GM18867 (cell line): Measurements from ENCODE around the gene ESRP2.

ENCODE experiments used
- ATAC-seq: cut with Tn5 transposase; IDR thresholded peaks from one replicate; pipeline ENCODE4 v1.9.1; 2021; ENCODE audit warnings: mild to moderate bottlenecking, moderate library complexity; ENCODE audit not compliant: unreplicated experiment

The ESRP2 gene

DNA sequence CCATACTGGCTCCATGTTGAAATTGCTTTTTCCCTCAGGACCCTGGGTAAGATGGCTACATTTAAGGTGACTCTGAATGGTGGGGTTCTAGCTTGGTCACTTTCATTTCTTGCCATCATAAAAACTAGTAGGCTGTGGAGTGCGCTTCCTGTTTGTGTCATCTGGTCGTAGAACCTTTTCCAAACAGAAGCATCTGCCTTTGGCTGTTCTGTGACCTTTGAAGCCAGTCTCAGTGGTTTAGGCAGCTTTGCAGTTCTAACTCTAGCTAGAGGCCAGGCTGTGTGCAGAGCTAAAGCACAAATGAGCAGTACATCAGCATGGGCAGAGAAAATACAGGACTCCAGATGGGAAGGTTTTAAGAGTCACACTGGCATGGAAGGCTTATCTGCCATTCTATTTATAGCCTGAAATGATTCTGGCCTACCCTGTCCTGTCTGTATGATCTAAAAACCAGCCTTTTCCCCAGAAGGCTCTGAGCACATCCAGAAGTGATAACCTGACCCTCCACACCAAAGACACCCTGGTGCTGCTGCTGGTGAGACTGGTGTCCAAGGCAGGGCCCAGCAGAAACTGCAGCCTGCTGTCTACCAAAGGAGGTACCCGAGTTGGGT, 8.6 kb downstream of the ESRP2 start:
- no peak for ATAC-seq

DNA sequence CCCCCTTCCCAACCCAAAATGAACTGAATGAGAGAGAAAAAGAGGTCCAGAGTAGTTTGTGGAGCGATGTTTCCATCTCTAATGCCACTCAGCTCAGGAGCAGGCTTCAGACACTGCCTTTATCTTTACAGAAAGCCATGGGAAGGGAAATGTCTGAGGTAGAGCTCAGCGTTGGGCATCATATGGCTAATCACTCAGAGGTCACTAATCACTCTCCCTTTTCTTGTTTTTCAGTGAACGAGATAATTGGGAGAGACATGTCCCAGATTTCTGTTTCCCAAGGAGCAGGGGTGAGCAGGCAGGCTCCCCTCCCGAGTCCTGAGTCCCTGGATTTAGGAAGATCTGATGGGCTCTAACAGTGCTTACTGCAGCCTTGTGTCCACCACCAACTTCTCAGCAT, 9.8 kb downstream of the ESRP2 start:
- ATAC-seq, result no peak

DNA sequence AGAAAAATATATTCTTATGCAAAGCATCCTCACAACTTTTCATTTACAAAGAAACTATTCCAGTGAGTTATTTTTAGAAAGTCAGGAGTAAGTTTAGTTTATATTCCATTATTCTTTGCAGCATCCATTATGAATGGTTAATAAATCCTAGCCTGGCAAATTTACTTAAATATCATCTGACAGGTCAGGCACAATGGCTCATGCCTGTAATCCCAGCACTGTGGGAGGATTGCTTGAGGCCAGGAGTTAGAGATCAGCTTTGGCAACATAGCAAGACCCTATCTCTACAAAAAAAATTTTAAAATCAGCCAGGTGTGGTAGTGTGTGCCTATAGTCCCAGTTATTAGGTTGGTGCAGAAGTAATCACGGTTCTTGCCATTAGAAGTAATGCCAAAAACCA, 12.9 kb downstream of the ESRP2 start:
- no peak for ATAC-seq

DNA sequence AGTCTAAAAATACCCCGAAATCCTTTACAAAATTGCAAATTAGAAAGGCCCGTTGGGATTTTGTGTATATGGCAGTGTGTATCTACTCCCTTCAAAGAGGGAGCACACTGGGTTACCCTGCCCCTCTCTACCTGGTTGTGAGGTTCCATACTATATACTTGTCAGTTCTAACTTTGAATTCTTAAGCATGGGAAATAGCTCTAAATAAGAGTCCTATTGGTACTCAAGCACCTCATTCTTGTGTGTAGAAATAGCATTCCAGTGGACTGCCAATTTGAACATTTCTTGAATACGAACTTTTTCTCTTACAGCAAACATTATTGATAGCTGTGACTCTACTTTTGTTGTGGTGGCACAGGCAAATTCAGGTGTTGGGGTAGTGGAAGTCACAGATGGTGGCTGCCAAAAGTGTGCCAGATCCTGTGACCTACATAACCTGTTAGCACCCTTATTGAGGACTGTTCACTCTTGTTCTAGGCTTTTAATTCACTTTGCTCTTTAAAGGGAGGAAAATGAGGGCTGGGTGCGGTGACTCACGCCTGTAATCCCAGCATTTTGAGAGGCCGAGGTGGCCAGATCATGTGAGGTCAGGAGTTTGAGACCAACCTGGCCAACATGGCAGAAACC, 16.1 kb downstream of the ESRP2 start:
- no peak for ATAC-seq

DNA sequence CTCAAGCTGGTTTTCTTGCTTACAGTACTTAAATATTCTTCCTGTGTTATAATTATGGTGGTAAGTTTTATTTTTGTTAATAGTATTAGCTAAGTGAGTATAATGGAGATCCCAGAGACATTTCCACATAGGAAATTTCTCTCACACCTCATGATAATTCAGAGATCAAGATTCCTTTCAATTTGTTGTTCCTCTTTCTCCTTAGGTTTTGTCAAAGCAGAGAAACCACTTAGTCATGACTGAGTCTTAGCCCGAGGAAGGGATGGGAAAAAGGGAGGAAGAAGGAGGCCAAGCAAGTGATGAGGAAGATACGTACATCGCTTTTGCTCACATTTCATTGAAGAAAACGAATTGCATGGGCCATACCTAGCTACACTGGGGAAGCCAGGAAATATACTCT, 18.4 kb downstream of the ESRP2 start:
- ATAC-seq, result no peak

DNA sequence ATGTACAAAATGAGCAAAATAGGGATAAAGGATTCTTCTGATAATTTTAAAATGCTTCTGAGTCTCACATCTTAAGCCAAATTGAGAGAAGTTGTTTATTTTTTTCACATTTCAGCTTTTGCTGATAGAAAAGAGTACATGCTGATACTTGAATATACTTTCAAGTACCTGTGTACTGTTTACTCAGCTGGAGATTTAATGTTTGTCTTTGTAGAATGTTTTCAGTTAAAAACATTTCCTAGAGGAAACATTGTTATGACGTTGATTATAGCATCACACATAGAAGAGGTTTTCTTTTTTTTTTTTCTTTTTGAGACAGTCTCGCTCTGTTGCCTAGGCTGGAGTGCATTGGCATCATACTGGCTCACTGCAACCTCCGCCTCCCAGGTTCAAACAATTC, 19.7 kb downstream of the ESRP2 start:
- no peak for ATAC-seq

DNA sequence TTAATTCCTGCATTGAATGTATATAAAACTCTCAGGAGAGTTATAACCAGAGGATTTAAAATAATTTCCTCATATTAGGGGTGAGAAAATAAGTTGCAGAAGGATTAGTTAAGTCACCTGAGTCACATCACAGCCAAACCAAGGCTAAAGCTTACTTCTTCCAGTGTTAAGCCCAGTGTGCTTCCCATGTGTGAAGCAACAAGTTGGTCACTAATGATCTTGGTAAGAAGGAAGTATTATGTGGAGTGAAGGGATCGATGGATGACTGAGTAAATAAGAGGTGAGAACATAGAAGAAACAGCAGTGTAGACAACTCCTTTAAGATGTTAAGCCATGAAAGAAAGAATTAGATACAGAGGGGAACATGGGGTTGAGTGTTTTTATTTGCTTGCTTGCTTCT, 20.6 kb downstream of the ESRP2 start:
- no peak for ATAC-seq

DNA sequence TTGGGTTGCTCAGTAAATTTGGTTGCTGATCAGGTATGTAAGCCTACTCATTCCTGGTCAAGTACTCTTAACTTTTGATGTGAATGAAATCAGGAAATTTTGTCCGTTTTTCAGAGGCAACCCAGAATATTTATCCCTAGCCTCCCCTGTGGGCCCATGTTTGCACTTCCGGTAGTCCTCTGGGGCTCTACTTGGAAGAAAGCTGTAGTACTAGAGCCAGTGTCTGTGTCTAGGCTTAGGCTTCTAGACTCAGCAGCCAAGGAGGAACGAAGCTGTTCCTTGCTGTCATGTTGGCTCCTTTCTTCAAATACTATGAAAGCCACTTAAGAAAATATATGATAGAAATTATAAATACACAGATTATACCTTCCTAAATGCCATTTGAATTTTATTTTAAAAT, 21.2 kb downstream of the ESRP2 start:
- no peak for ATAC-seq

DNA sequence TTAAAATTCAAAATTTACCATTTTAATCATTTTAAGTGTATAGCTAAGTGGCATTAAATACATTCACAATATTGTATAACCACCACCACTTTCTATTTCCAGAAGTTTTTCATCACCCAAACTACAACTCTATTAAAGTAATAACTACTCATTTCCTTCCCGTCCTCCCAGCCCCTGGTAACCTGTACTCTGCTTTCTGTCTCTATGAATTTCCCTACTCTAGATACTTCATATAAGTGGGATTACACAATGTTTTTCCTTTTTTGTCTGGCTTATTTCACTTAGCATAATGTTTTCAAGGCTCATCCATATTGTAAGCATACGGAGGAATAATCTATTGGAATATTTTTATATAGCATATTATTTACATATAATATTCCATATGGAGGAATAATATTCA, 29.7 kb downstream of the ESRP2 start:
- ATAC-seq, result no peak

DNA sequence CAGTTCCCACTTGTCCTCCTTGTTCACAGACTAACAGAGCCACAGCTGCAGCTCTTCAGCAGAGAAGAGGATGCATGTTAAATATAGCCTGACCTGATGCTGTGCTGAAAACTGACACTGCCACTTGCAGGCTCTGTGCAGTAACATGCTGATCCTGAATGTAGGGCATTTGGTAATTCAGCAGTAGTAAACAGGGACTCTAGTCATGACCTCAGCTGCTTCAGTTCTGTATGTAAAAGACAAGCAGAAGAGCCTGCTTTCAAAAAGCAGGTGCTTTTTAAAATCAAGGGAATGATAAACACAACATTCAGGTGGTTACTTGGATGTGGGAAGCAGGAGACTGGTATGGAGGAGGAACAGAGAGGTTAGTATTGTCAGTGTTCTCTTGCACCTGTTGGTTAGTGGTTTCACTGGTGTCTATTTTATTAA, 33.8 kb downstream of the ESRP2 start:
- no peak for ATAC-seq

DNA sequence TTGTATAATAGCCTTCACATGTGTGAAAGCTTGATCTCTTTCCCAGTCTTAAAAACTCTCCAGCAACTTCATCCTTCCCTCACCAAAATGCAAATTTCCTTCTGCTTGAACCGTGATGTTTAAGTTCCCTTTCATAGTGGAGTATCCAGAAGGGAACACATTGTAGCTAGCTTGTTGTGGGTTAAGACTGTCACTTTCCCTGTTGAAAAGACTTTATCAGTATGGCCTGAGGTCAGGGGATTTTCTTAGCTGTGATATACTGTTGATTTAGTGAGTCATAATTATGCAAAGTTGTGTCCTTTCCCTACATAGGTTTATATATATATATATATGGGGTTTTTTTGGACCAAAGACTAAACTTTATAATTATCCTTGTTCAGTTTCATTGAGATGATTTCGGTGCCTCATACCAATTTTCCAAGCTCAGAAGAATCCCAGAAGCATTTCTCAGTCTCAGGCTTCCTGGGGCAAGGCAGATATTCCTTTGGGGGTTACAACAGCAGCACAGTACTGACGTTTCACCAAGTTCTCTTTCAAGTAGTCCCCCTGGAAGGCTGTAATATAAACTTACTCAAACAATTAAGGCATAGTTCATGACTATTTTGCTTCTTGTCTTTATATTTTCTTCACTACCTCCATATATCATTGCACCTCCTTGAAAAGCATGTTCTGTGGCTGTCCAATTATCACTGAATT, 35.7 kb downstream of the ESRP2 start:
- ATAC-seq, result no peak

DNA sequence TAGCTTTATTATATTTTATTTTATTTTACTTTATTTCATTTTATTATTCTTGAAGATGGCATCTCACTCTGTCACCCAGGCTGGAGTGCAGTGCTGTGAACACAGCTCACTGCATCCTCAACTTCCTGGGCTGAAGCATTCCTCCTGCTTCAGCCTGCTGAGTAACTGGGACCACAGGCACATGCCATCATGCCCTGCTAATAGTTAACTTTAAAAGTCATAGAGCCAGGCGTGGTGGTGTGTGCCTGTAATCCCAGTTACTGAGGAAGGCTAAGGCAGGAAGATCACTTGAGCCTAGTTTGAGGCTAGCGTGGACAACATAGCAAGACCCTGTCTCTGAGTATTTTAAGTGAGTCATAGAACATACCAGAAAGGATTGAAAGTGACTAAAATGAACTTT, 38.7 kb downstream of the ESRP2 start:
- ATAC-seq, result no peak

DNA sequence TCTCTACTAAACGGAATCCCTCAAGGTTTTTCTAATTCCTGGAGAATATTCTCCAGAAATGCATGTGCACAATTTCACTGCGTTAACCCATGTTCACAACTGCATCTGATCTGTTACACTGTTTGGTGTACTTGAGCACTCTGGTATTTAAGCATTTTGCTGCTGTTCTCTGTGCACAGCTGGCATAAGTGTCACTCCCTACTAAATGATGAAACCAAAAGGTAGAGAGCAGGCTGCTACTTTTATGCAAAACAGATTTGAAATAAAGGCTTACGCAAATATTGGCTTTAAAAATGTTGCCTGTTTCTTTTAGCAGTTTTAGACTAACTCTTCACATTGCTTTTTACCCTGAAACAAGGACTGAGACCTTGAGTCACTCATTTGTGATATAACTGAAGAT, 41.7 kb downstream of the ESRP2 start:
- ATAC-seq, result no peak

DNA sequence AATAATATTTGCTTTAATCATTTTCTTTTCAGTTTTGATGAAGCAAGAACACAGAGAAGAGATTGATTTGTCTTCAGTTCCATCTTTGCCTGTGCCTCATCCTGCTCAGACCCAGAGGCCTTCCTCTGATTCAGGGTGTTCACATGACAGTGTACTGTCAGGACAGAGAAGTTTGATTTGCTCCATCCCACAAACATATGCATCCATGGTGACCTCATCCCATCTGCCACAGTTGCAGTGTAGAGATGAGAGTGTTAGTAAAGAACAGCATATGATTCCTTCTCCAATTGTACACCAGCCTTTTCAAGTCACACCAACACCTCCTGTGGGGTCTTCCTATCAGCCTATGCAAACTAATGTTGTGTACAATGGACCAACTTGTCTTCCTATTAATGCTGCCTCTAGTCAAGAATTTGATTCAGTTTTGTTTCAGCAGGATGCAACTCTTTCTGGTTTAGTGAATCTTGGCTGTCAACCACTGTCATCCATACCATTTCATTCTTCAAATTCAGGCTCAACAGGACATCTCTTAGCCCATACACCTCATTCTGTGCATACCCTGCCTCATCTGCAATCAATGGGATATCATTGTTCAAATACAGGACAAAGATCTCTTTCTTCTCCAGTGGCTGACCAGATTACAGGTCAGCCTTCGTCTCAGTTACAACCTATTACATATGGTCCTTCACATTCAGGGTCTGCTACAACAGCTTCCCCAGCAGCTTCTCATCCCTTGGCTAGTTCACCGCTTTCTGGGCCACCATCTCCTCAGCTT, 45.0 kb downstream of the ESRP2 start:
- no peak for ATAC-seq

DNA sequence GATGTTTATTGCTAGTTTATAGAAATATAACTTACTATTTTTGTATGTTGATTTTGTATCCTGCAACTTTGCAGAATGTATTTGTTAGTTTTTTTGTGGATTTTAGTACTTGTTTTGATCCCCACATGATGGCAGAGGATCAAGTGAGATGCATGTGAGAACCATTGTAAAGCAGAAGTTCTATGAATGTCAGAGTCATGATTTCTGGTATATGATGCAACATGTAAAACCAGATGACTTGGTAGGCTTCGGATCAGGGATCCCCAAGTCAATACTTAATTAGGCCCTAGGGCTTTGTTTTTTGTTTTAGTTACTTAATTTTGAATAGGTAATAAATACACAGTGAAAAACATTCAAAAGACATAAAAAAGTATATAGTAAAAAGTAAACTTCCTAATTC, 45.8 kb downstream of the ESRP2 start:
- no peak for ATAC-seq

DNA sequence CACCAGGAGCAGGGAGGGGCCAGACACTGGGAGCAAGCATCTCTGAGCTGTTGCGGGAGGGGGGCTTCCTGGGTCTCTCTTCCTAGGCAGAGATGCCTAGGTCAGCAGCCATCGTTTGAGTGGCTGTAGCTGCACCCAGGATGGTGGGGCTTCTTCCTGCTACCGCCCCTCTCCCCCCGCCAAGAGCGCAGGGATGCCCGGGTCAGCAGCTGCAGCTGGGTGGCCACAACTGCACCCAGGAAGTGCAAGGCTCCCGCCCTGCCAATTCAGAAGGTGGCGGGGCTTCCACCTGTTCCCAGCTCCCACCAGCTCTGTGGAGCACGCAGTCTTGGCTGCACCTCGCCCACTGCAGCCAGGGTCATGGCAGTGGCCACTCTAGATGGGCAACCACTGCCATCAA, 47.8 kb downstream of the ESRP2 start:
- no peak for ATAC-seq

DNA sequence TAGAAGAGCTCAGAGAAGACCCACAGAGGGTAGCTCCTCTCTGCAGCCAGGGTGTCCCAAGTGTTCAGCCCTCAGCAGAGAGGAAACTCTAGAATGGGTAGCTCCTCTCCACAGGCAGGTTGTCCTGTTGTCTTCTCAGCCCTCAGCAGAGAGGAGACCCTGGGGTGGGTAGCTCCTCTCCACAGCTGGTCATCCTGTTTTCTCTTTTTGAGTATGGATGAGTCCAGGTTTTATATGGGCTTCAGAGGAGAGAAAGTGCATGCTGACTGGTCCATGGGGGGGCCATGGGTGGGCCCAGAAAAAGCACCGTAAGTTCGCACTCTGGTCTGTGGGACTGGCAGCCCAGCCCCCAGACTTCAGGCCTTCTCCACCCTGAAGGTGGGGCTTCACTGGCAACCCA, 48.4 kb downstream of the ESRP2 start:
- no peak for ATAC-seq

DNA sequence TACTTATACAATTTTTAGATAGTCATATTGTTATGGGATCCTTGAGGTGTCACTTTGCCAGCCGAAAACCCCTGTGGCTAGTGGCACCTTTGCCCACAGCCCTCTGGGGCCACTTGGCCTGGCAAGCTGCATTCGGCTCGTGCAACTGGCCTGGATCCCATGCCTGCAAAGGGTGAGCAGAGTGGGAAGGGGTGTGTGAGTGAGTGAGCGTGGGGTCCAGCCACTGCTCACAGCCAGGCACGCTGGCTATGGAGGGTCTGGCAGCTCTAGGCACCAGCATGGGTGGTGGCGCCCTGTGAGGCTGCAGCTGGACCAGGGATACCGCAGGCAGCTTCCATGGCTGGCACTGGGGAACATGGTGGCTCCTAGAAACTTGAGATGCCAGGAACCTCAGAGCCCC, 49.0 kb downstream of the ESRP2 start:
- no peak for ATAC-seq

DNA sequence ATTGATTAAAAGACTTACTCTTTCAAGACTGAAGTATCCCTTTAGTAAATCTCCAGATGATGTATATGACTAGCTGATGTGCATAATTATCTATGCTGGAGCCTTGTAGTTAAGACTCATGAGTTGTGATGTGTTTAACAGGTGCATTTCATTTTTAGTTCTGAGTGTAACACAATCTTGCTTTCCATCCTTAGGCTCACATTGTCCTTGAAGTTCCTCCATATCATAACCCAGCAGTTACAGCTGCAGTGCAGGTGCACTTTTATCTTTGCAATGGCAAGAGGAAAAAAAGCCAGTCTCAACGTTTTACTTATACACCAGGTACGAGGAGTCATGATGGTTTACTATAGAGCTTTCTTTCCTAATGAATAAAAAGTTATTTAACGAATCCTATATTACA, 52.9 kb downstream of the ESRP2 start:
- no peak for ATAC-seq

DNA sequence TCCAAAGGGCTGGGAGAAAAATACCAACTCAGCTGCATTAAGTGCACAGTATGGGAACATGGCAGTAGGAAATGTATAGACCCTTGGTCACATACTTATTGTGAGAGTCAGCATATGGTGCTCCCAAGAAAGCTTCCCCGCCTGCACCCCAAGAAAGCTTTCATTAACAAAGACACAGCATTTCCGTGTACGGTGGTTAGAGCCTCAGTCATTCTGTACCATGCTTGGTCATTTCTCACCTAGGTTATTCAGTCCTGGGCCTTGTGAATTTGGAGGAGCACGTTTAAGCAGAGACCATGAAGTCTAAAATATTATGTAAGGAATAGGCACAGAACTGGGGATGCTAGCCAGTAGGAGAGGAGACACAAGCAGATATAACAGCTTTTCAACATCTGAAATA, 56.1 kb downstream of the ESRP2 start:
- no peak for ATAC-seq

DNA sequence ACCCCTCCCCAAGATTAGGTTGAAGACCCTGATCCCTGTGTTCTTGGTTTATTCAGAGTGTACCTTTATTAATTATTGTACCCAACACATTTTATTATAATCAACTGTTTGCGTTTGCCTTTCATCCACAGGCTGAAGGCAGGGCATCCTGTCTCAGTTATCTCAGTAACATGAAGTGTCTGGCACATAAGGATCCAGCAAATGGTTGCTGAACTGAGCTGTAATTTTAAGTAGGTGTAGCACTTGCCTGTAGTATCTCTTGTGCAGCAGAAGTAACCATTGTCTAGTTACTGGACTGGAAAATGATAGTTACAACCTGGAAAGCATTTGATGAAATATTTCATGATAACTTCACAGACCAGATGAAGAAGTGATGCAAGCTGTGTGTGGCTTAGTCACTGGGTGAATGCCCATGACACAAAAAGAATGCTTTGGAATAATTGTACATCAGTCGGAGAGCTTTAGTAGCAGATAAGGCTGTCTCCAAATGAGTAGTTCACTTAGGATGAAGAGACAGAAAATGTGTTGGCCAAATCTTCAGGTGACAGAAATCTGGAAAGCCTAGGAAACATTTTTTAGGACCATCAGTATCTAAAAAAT, 56.6 kb downstream of the ESRP2 start:
- ATAC-seq, result no peak
